Prostate gland (tissue), 2 donors: ENCODE data around the gene HNRNPUL1. TPM values are rescaled to one million over a fixed set of nuclear protein-coding genes. Genes with fewer than 3 reads are reported as not detected.

Experiments used
- DNase-seq: peaks from one replicate; pipeline ENCODE4 v3.0.0-alpha.2; 2019; ENCODE audit warnings: low spot score
- H3K27ac ChIP-seq, 2 donors: fragments of 200-600 bp; sonication (generic); 2 replicates each; pipeline ENCODE4 v1.5.1; 2017 to 2019
- H3K27me3 ChIP-seq: fragments of 200-600 bp; sonication (generic); replicated peaks from 2 replicates; pipeline ENCODE4 v1.5.1; 2019; ENCODE audit not compliant: insufficient read depth
- H3K36me3 ChIP-seq, 2 donors: fragments of 200-600 bp; sonication (generic); 1 replicate in 1 of 2; 2 replicates in 1 of 2; pipeline versions ENCODE4 v1.5.1 to v1.8.1; 2017 to 2019
- H3K4me1 ChIP-seq: fragments of 200-600 bp; sonication (generic); replicated peaks from 2 replicates; pipeline ENCODE4 v1.5.1; 2019
- H3K4me3 ChIP-seq, 2 donors: fragments of 200-600 bp; sonication (generic); 2 replicates each; pipeline ENCODE4 v1.5.1; 2017 to 2019
- H3K9me3 ChIP-seq: fragments of 200-600 bp; sonication (generic); 2 replicates; pipeline ENCODE4 v1.5.1; 2017
- CTCF ChIP-seq, 4 experiments: fragments of 200-600 bp in 2 of 4; fragments of 450-650 bp in 2 of 4; sonication (generic) in 2 of 4; IDR thresholded peaks; 1 replicate in 3 of 4; 2 replicates in 1 of 4; pipeline ENCODE4 v1.5.1; 2016 to 2019; ENCODE audit warnings: antibody characterized with exemption in 4 of 4, mild to moderate bottlenecking in 2 of 4, moderate library complexity in 2 of 4
- POLR2A ChIP-seq: fragments of 450-650 bp; IDR thresholded peaks from one replicate; pipeline ENCODE4 v1.6.1; 2016; ENCODE audit warnings: antibody characterized with exemption, mild to moderate bottlenecking
- POLR2AphosphoS5 ChIP-seq: sonication (generic); formaldehyde crosslinking; IDR thresholded peaks from one replicate; pipeline ENCODE4 v1.6.1; 2017; ENCODE audit warnings: antibody characterized with exemption
- WGBS: methylation state at CpG from one replicate; pipeline ENCODE4 v1.1.5; 2018; 5-methylcytosine and 5-hydroxymethylcytosine counted together
- intact Hi-C: fragments of 100-400 bp; cut with DNase I; formaldehyde crosslinking; loops from one replicate; pipeline ENCODE4 v1.14.2; 2022
- total RNA-seq, 2 donors: library from RNA; depleted of rRNA; stranded (reverse); fragments of >200 nt; gene quantifications; one replicate each; pipeline ENCODE4 v1.1.0, GENCODE V29; 2016

HNRNPUL1 gene
- total RNA-seq, 2 donors from 2014 or later, result 133 to 183 TPM

GRCh38 chr19:41223431-41224234 lies 40.5 kb upstream of the HNRNPUL1 start:
- TF ChIP-seq POLR2AphosphoS5, result no peak
- no peak for TF ChIP-seq CTCF (IDR thresholded peaks at IDR 0.05)
- no peak for TF ChIP-seq POLR2A
- Histone ChIP-seq H3K36me3 (no peaks in the 10 kb centered on the region), H3K4me3 (no peak overlapping the region), H3K9me3 (no peaks in the 10 kb centered on the region), H3K4me1 (no peaks in the 10 kb centered on the region), H3K27me3 (no peaks in the 10 kb centered on the region), H3K27ac (peak overlapping the region in 1 of 2 donors; percentile 34)
- intact Hi-C loops, result no loop called here
- DNase-seq, result no peak
- 44% methylated on average over 8 of the region's 8 CpGs for WGBS

GRCh38 chr19:41224632-41225031 lies 39.5 kb upstream of the HNRNPUL1 start:
- H3K4me3 ChIP-seq, result no peak overlapping the region
- TF ChIP-seq POLR2AphosphoS5, result no peak
- no peak for DNase-seq
- H3K27ac ChIP-seq, result no peak overlapping the region
- no peaks in the 10 kb centered on the region for H3K36me3 ChIP-seq
- intact Hi-C loops, result no loop called here
- H3K4me1 ChIP-seq, result no peaks in the 10 kb centered on the region
- no peaks in the 10 kb centered on the region for H3K9me3 ChIP-seq
- 97% methylated on average over 7 of the region's 7 CpGs for WGBS
- H3K27me3 ChIP-seq, result no peaks in the 10 kb centered on the region

- no peaks in the 10 kb centered on the region for H3K9me3 ChIP-seq
- no peaks in the 10 kb centered on the region for H3K36me3 ChIP-seq
- peak overlapping the region; percentile 72 to 75 for H3K27ac ChIP-seq
- no peaks in the 10 kb centered on the region for H3K27me3 ChIP-seq
- peak; percentile 36 for DNase-seq
- H3K4me3 ChIP-seq, result peak overlapping the region; percentile 30 to 40
- intact Hi-C loops, result loop anchor here (2.0 kb wide), 1 partner anchor 37 kb away; no protein-coding TSS in a partner anchor
- WGBS, result 48% methylated on average over 29 of the region's 29 CpGs
- TF ChIP-seq POLR2A (no peak), POLR2AphosphoS5 (peak; percentile 10)
- H3K4me1 ChIP-seq, result no peaks in the 10 kb centered on the region
Observed at GRCh38 chr19:41225238-41226052, 38.7 kb upstream of the HNRNPUL1 start.

- no peaks in the 10 kb centered on the region for H3K27me3 ChIP-seq
- H3K4me3 ChIP-seq, result peak overlapping the region; percentile 30 to 40
- H3K27ac ChIP-seq, result peak overlapping the region; percentile 72 to 75
- peak; percentile 37 for DNase-seq
- no peaks in the 10 kb centered on the region for H3K9me3 ChIP-seq
- TF ChIP-seq POLR2A (no peak), CTCF (IDR thresholded peaks at IDR 0.05) (peak in 1 of 4 experiments; percentile 27)
- H3K36me3 ChIP-seq, result no peaks in the 10 kb centered on the region
- 7% methylated on average over 48 of the region's 67 CpGs for WGBS
- intact Hi-C loops, result loop anchor here (2.0 kb wide), 1 partner anchor 37 kb away; no protein-coding TSS in a partner anchor
- H3K4me1 ChIP-seq, result no peaks in the 10 kb centered on the region
Observed at GRCh38 chr19:41226053-41226873, 37.9 kb upstream of the HNRNPUL1 start.

- H3K36me3 ChIP-seq, result no peaks in the 10 kb centered on the region
- H3K27me3 ChIP-seq, result no peaks in the 10 kb centered on the region
- H3K9me3 ChIP-seq, result no peaks in the 10 kb centered on the region
- no peak for TF ChIP-seq POLR2AphosphoS5
- WGBS, result 61% methylated on average over 9 of the region's 9 CpGs
- DNase-seq, result no peak
- peak overlapping the region; percentile 30 to 40 for H3K4me3 ChIP-seq
- no peaks in the 10 kb centered on the region for H3K4me1 ChIP-seq
- intact Hi-C loops, result loop anchor here (2.0 kb wide), 1 partner anchor 36 kb away; no protein-coding TSS in a partner anchor
- H3K27ac ChIP-seq, result peak overlapping the region; percentile 72 to 75
Observed at GRCh38 chr19:41226874-41227390, 37.2 kb upstream of the HNRNPUL1 start.
